ENCODE data around the gene OR52M1. TPM values are rescaled to one million over a fixed set of nuclear protein-coding genes. Genes with fewer than 3 reads are reported as not detected.

OR52M1 gene
- total RNA-seq, 1 experiment from 2014 or later = not detected

GRCh38 chr11:4593739-4594138, 48.7 kb downstream of the OR52M1 start, which contains the start of gene OR52I1:
Gene OR52I1 (plus strand): TSS chr11:4594039. CDS start chr11:4594039, 0 bp downstream.
- no peak within 1 kb of the TSS for H3K4me3 ChIP-seq (replicated peaks in 1 of 2; ENCODE audit: low read depth in 1 of 2, low read length in 2 of 2)
- ChIA-PET CTCF (no interaction called here), RAD21 (ENCODE audit: low non-redundant PET in 1 of 2, low total read pairs in 2 of 2, uncharacterized antibody in 2 of 2, unreplicated experiment in 2 of 2) (no interaction called here), POLR2A (no interaction called here)
- ATAC-seq = no peak
- intact Hi-C loops (cut with micrococcal nuclease) = no loop called here
- no peaks in the 10 kb centered on the region for H4K20me1 ChIP-seq (ENCODE audit: insufficient read depth)
- H3K9me3 ChIP-seq (ENCODE audit: control insufficient read depth in 1 of 2, insufficient read depth in 1 of 2, low read depth in 1 of 2, low read length in 2 of 2) = no peaks in the 10 kb centered on the region
- no peak within 1 kb of the TSS for H2AFZ ChIP-seq (ENCODE audit: low read depth, low read length, poor library complexity, severe bottlenecking)
- H3K27me3 ChIP-seq (ENCODE audit: insufficient read depth, low read length) = peaks cover 12% of the 10 kb centered on the region; the same call in 1 of the 2 replicates
- H3K9ac ChIP-seq (ENCODE audit: low read length) = no peak within 1 kb of the TSS
- H3K4me2 ChIP-seq (ENCODE audit: low read length) = no peak within 1 kb of the TSS
- no peaks in the 10 kb centered on the region for H3K9me2 ChIP-seq (ENCODE audit: insufficient read depth)
- DNase-seq (ENCODE audit: low read depth, low spot score) = no peak
- TF ChIP-seq POLR2A (IDR thresholded peaks at IDR 0.05; ENCODE audit: borderline replicate concordance, extremely low read depth, insufficient read depth, insufficient read length) (no peak), ZBTB33 (IDR thresholded peaks at IDR 0.05; ENCODE audit: extremely low read depth, insufficient replicate concordance, low read length) (no peak), MAX (IDR thresholded peaks at IDR 0.05) (no peak), YY1 (IDR thresholded peaks at IDR 0.05; ENCODE audit: extremely low read depth, insufficient replicate concordance, low read depth, low read length) (no peak), ATF3 (IDR thresholded peaks at IDR 0.05) (no peak), CBX3 (IDR thresholded peaks at IDR 0.05; ENCODE audit: low read depth) (no peak), SP1 (IDR thresholded peaks at IDR 0.05; ENCODE audit: low read depth) (no peak), ELF1 (IDR thresholded peaks at IDR 0.05; ENCODE audit: borderline replicate concordance, low read depth) (no peak), EZH2 (IDR thresholded peaks at IDR 0.05) (no peak), CEBPB (IDR thresholded peaks at IDR 0.05; ENCODE audit: low read depth) (no peak), RAD21 (IDR thresholded peaks at IDR 0.05; ENCODE audit: low read depth) (no peak), SRF (IDR thresholded peaks at IDR 0.05; ENCODE audit: low read depth) (no peak), TCF7L2 (IDR thresholded peaks at IDR 0.05; ENCODE audit: borderline replicate concordance, extremely low read depth, insufficient read depth, insufficient read length) (no peak), FOSL1 (IDR thresholded peaks at IDR 0.05; ENCODE audit: low read depth) (no peak), JUND (IDR thresholded peaks at IDR 0.05) (no peak), POLR2AphosphoS5 (IDR thresholded peaks at IDR 0.05; ENCODE audit: low read depth, low read length) (no peak), EGR1 (IDR thresholded peaks at IDR 0.05; ENCODE audit: low read depth) (no peak), REST (IDR thresholded peaks at IDR 0.05; ENCODE audit: low read depth) (no peak), CTCF (IDR thresholded peaks at IDR 0.05 in 2 of 3, conservative IDR thresholded peaks at IDR 0.05 in 1 of 3; ENCODE audit: borderline replicate concordance in 1 of 3, insufficient read depth in 1 of 3, low read depth in 2 of 3, low read length in 2 of 3) (no peak), ZNF274 (IDR thresholded peaks at IDR 0.05; ENCODE audit: low read depth, low read length) (no peak)
- no peaks in the 10 kb centered on the region; a peak in 1 of 4 replicates for H3K36me3 ChIP-seq (ENCODE audit: control insufficient read depth in 1 of 2, insufficient read depth in 2 of 2, low read length in 2 of 2)
- H3K4me1 ChIP-seq (ENCODE audit: control insufficient read depth in 1 of 2, insufficient read depth in 2 of 2, low read length in 2 of 2) = no peaks in the 10 kb centered on the region
- no peaks in the 10 kb centered on the region for H3K79me2 ChIP-seq (ENCODE audit: insufficient read depth, low read length)
- no TSS peak for BruUV-seq (replicated peaks)
- no peak within 1 kb of the TSS for H3K27ac ChIP-seq (ENCODE audit: low read depth, low read length)
